ENCODE measurements around the gene ESYT2.
"Not testable (repeated sequence)": the region's sequence is repeated elsewhere in the genome, so short reads cannot be mapped to it uniquely, and the experiment has no call there.

Gene ESYT2

GRCh38 chr7:158723266-158723665, 106.0 kb downstream of the ESYT2 start:
- no peak for DNase-seq

DNA sequence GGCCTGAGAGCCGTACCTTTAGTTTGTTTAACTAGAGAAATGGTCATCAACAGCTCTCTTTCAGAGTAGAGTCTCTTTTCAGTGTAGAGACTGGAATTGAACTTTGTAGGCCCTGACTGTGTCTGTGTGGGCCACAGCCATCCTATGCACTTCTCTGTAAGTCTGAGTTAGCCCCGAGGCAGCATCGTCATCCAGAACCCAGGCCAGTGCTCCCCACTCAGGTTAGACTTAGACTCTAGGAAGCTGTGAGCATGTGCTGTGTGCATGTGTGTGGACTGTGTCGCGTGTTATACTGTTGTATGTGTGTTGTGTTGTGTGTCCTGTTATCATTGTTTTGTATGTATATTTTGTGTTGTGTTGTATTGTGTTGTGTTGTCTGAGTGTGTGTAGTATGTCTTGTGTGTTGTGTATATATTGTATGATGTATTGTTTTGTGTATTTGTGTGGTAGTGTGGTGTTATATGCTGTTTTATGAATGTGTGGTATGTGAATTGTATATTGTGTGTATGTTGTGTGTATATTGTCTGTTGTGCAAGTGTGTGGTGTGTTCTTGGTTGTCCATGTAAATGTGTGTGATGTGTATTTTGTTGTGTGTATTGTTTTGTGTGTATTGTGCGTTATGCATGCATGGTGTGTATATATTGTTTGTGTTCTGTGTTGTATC, 106.6 kb downstream of the ESYT2 start:
- DNase-seq: no peak

DNA sequence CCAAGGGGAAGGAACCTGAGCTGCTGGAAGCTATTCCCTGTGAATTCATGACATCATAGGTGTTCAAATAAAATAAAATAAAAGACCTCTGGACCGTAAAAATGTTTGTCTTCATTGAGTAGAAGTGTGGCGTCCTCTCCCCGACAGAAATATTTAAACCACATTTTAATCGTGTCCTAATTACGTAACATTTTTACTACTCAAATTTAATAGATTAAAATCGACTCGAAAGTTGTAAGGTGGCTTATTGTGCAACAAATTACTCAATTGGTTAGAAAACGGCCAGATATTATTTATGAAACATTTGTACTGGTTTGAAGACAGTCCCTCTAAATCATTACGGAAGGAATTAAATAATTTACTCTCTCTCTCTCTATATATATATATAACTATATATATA, 109.2 kb downstream of the ESYT2 start:
- no peak for DNase-seq

- no peak for DNase-seq
Observed at GRCh38 chr7:158716802-158717201, 112.5 kb downstream of the ESYT2 start.

- DNase-seq: no peak
Observed at GRCh38 chr7:158710651-158711102, 118.6 kb downstream of the ESYT2 start.

- no peak for DNase-seq
Observed at GRCh38 chr7:158707610-158708009, 121.7 kb downstream of the ESYT2 start.

GRCh38 chr7:158706710-158707590, 122.4 kb downstream of the ESYT2 start:
- no peak for DNase-seq

DNA sequence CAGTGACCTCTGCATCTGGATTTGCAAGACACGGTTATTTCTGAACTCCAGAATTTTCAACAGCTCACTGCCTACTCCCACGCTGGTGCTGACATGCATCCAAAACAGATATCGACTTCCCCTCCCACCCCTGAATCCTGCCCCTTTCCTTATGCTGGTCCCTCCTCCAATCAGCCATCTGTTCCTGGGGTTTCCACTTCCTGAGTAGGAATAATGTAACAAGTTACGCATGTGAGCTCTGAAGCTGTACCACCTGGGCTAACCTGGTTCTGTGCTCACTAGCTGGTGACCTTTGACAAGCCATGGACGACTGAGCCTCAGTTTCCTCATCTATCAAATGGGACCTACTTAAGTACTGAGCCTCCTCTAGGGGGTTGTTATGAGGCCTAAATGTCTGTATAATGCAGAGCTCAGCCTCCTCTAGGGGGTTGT, 123.0 kb downstream of the ESYT2 start:
- DNase-seq: no peak

- no peak for DNase-seq
Observed at GRCh38 chr7:158705234-158705850, 124.0 kb downstream of the ESYT2 start.

DNA sequence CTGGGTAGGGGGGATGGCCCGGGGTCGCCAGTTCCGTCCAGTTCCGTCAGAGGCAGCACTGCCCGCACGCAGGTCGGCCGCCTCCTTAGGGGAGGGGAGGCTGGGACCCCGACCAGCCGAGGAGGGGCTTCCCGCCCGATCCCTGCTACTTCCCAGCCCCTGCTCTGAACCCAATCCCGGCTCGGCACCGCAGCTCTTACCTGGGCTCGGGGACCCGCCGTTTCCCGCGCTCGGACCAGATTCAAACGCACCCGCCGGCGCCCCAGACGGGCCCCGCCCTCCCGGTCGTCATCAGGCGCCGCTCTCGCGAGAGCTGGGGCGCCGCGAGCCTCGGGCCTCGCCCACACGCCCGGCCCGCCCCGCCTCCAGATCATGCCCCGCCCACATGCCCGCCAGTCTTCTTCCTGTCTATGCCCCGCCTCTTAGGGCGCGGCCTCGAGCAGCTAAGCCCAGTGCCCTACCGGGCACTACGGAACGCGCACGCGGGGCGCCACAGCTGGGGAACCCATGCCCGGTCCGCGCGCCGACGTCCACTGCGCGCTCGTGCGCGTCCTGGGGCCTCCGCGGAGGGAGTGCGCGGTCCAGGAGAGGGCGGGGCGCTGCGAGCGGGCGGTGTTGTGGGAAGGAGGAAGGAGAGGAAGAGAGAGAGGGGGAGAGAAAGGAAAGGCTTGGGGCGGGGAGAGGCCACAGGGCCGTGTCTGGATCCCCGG, 124.6 kb downstream of the ESYT2 start, which contains the start of gene NCAPG2:
TSS of gene NCAPG2 (minus strand) at position 281 of the 710 bp plus-strand sequence. CDS start 2,905 bp downstream, outside the sequence.
- DNase-seq: peak; percentile 95

DNA sequence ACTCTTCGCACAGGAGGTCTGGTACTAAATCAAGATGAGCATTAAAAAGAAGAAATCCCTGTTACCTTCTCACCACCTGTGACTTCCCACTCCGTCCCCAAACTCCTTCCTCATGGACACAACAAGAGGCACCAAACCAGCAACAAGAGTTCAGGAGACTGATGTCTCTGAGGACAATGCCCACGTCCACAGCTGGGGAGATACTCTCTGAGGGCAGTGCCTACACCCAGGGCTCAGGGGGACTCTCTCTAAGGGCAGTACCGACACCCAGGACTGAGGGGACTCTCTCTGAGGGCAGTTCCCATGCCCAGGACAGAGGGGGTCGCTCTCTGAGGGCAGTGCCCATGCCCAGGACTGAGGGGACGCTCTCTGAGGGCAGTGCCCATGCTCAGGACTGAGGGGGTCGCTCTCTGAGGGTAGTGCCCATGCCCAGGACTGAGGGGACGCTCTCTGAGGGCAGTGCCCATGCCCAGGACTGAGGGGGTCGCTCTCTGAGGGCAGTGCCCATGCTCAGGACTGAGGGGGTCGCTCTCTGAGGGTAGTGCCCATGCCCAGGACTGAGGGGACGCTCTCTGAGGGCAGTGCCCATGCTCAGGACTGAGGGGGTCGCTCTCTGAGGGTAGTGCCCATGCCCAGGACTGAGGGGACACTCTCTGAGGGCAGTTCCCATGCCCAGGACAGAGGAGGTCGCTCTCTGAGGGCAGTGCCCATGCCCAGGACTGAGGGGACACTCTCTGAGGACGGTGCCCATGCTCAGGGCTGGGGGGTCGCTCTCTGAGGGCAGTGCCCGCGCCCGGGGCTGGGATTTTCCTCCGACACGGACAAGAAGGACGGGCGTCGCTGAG, 125.4 kb downstream of the ESYT2 start:
- DNase-seq: not testable (repeated sequence)

- DNase-seq: no peak
Observed at GRCh38 chr7:158702944-158703343, 126.4 kb downstream of the ESYT2 start.

GRCh38 chr7:158702196-158702595, 127.1 kb downstream of the ESYT2 start:
- DNase-seq: no peak

- DNase-seq: no peak
Observed at GRCh38 chr7:158700008-158700407, 129.3 kb downstream of the ESYT2 start.

DNA sequence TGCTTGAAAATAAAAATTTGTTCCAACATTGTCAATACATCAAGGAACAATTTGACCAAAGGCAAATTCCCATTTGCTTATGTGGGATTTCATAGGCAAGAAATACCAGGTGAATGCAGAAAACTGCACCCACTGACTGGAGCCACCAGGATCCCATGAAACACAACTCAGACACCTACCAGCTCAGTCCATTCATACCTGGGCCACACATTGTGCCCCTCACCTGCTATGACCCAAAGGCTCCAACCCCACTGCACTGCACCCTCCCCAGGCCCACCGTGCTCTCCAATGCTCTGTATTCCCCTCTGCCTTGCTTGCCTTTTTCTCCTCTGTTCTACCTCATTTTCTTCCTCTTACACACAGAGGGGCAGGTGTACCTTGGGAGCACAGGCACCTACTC, 130.0 kb downstream of the ESYT2 start:
- no peak for DNase-seq

GRCh38 chr7:158698657-158699195, 130.6 kb downstream of the ESYT2 start:
- no peak for DNase-seq

DNA sequence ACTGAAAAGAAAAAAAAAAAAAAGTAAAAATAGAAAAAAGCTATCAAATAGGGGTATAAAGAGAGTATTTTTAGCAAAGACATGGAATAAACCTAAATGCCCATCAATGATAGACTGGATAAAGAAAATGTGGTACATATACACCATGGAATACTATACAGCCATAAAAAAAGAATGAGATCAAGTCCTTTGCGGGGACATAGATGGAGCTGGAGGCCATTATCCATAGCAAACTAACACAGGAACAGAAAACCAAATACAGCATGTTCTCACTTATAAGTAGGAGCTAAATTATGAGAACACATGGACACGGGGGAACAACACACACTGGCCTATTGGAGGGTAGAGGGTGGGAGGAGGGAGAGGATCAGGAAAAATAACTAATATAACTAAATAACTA, 131.7 kb downstream of the ESYT2 start:
- DNase-seq: not testable (repeated sequence)

DNA sequence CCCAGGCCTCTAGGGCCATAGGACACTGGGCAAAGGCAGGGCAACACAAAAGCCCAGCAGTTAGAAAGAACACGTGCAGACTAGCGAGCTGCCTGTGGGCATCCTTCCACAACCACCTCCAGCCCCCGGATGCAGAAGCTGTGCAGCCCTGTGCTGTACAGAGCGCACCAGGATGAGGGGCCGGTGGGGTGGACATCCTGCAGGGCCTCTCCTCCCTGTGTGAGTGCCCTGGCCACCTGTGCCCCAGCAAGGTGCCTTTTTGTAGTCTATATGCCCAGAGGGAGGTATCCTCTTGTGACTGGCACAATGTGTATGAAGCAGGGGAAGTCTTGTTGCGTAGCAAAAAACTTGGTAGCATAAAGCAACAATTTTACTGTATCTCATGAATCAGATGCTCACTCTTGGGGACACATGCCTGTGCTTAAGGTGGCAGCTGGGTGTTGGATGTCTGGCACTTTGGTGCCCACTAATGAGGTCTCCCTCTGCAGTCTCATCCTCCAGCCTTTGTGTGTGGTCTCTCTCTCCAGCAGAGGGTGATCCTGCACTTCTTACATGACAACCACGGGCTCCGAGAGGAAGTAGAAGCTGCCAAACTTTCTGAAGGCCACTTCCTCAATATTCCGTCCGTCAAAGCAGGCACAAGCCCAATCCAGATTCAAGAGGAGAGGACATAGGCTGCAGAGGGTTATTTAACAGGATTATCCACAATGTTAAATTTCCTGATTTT, 133.4 kb downstream of the ESYT2 start:
- no peak for DNase-seq

- no peak for DNase-seq
Observed at GRCh38 chr7:158695056-158695455, 134.3 kb downstream of the ESYT2 start.

DNA sequence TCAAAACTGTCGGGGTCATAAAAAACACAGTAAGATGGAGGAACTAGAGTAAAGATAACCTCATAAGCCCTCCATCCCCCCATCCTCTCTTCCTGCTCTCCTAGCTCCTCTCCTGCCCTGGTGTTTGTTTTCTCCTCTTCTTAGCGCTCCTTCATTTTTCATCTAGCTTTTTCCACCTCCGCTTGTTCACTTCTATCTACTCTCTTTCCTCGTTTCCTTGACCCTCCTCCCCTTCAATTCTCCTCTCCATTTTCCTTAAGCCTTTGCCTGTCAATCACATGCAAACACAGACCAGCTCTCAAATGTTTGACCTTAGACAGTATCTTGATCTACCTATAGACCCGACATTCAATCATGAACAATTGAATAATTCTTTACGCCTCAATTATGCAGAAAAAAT, 134.7 kb downstream of the ESYT2 start:
- no peak for DNase-seq

- DNase-seq: no peak
Observed at GRCh38 chr7:158689488-158689887, 139.8 kb downstream of the ESYT2 start.

Measured in NCI-H187 treated with DMSO at 0.1 percent for 48 hours (cell line).